HepG2 (cell line): ENCODE measurements around the gene ZNF667. TPM values are rescaled to one million over a fixed set of nuclear protein-coding genes. Genes with fewer than 3 reads are reported as not detected.

Experiments used
- CCDC6 ChIP-seq: sonication (generic); formaldehyde crosslinking; IDR thresholded peaks from 2 replicates; pipeline ENCODE4 v1.8.1; 2022; ENCODE audit warnings: mild to moderate bottlenecking, missing genetic modification reagents, moderate library complexity
- CENPT ChIP-seq: sonication (generic); formaldehyde crosslinking; IDR thresholded peaks from 2 replicates; pipeline ENCODE4 v1.8.0; 2022; ENCODE audit warnings: low read depth, mild to moderate bottlenecking, moderate library complexity, missing genetic modification reagents
- CHCHD3 ChIP-seq: sonication (generic); formaldehyde crosslinking; IDR thresholded peaks from 2 replicates; pipeline ENCODE4 v1.8.0; 2022; ENCODE audit warnings: mild to moderate bottlenecking, missing genetic modification reagents, moderate library complexity
- GLMP ChIP-seq: sonication (generic); formaldehyde crosslinking; IDR thresholded peaks from 2 replicates; pipeline ENCODE4 v1.9.0; 2021; ENCODE audit warnings: missing genetic modification reagents, mild to moderate bottlenecking, borderline replicate concordance
- GPBP1L1 ChIP-seq: sonication (generic); formaldehyde crosslinking; IDR thresholded peaks from 2 replicates; pipeline ENCODE4 v1.5.0; 2020; ENCODE audit warnings: mild to moderate bottlenecking, missing genetic modification reagents
- RBM39 ChIP-seq: fragments of 200-400 bp; formaldehyde crosslinking; IDR thresholded peaks from one replicate; pipeline ENCODE4 v1.6.1; 2018; ENCODE audit warnings: antibody characterized with exemption, mild to moderate bottlenecking, low read depth, low read length; ENCODE audit not compliant: poor library complexity, severe bottlenecking
- RNF219 ChIP-seq: sonication (generic); formaldehyde crosslinking; IDR thresholded peaks from 2 replicates; pipeline ENCODE4 v1.5.0; 2020; ENCODE audit warnings: mild to moderate bottlenecking, missing genetic modification reagents
- ZBTB25 ChIP-seq: IDR thresholded peaks from 2 replicates; pipeline ENCODE4 v1.6.1; 2018; ENCODE audit warnings: missing genetic modification reagents
- ZBTB39 ChIP-seq: sonication (generic); formaldehyde crosslinking; IDR thresholded peaks from 2 replicates; pipeline ENCODE4 v1.5.0; 2020; ENCODE audit warnings: missing genetic modification reagents
- ZNF230 ChIP-seq: sonication (generic); formaldehyde crosslinking; IDR thresholded peaks from 2 replicates; pipeline ENCODE4 v1.4.0; 2020; ENCODE audit warnings: mild to moderate bottlenecking, missing genetic modification reagents
- ZNF280B ChIP-seq: sonication (generic); formaldehyde crosslinking; IDR thresholded peaks from 2 replicates; pipeline ENCODE4 v1.5.0; 2020; ENCODE audit warnings: missing genetic modification reagents, mild to moderate bottlenecking, borderline replicate concordance
- ZNF367 ChIP-seq: sonication (generic); formaldehyde crosslinking; IDR thresholded peaks from 2 replicates; pipeline ENCODE4 v1.4.0; 2020; ENCODE audit warnings: missing genetic modification reagents, borderline replicate concordance
- ZNF512 ChIP-seq: sonication (generic); formaldehyde crosslinking; IDR thresholded peaks from 2 replicates; pipeline ENCODE4 v1.4.0; 2020; ENCODE audit warnings: mild to moderate bottlenecking, missing genetic modification reagents
- ZNF614 ChIP-seq: IDR thresholded peaks from 2 replicates; pipeline ENCODE4 v1.6.1; 2018; ENCODE audit warnings: missing biosample characterization, missing genetic modification reagents, inconsistent platforms, borderline replicate concordance
- ZNF644 ChIP-seq: IDR thresholded peaks from 2 replicates; pipeline ENCODE4 v1.6.1; 2016; ENCODE audit warnings: low read depth
- ZNF652 ChIP-seq: IDR thresholded peaks from 2 replicates; pipeline ENCODE4 v1.6.1; 2016; ENCODE audit warnings: low read depth, borderline replicate concordance
- polyA plus RNA-seq, 8 experiments: library from polyadenylated mRNA; depleted of rRNA in 3 of 8; stranded (reverse) in 7 of 8; unstranded in 1 of 8; fragments of >200 nt; fragmentation: Illumina TruSeq in 4 of 8; extraction: Trizol in 4 of 8; gene quantifications; 2 replicates each; pipeline versions ENCODE4 v1.2.1 to v1.2.3, GENCODE V29; 2011 to 2016; ENCODE audit warnings: low read depth in 4 of 8, missing spikeins in 1 of 8, mixed read lengths in 1 of 8; ENCODE audit not compliant: insufficient read depth in 1 of 8
- total RNA-seq, 5 experiments: library from RNA; depleted of rRNA; stranded (reverse); fragments of >200 nt; fragmentation: Illumina TruSeq; extraction: Trizol; gene quantifications; 2 replicates each; pipeline ENCODE4 v1.2.3, GENCODE V29; 2016; ENCODE audit warnings: low read depth in 1 of 5

Gene ZNF667
- total and polyA plus RNA-seq, 2 of the 13 experiments (the other 11 are each of a cell fraction or from before 2014, with no cell fraction given): not detected

GRCh38 chr19:56403764-56404704 lies 73.1 kb downstream of the ZNF667 start, which contains the start of gene ZNF583 (continued):
- no peak for TF ChIP-seq RNF219
- TF ChIP-seq ZNF652 (CRISPR knock-in tag): no peak
- no peak for TF ChIP-seq CENPT (CRISPR knock-in tag)
- no peak for TF ChIP-seq CHCHD3 (CRISPR knock-in tag)
- TF ChIP-seq ZNF230 (CRISPR knock-in tag): no peak
- no peak for TF ChIP-seq ZNF512
- TF ChIP-seq CCDC6 (CRISPR knock-in tag): peak; percentile 72; the same call in 1 of the 2 replicates
- TF ChIP-seq ZNF280B (CRISPR knock-in tag): peak; percentile 73; the same call in 1 of the 2 replicates
- peak; percentile 91 for TF ChIP-seq RBM39
- TF ChIP-seq GLMP (CRISPR knock-in tag): no peak
- no peak for TF ChIP-seq ZNF614 (CRISPR knock-in tag)
- no peak for TF ChIP-seq ZBTB25
- TF ChIP-seq ZNF644 (CRISPR knock-in tag): no peak
- no peak for TF ChIP-seq ZNF367 (CRISPR knock-in tag)
- no peak for TF ChIP-seq ZBTB39
- TF ChIP-seq GPBP1L1 (CRISPR knock-in tag): no peak
